A549 (cell line): ENCODE measurements around the gene RIOX2. TPM values are rescaled to one million over a fixed set of nuclear protein-coding genes. Genes with fewer than 3 reads are reported as not detected.

Source experiments
- ATAC-seq, 2 experiments: fragments of 200-7000 bp in 1 of 2; fragments of >200 bp in 1 of 2; cut with Nextera tagmentation in 1 of 2; cut with Tn5 transposase in 1 of 2; 3 replicates each; pipeline versions ENCODE4 v1.8.0 to v1.9.1; 2018 to 2020; ENCODE audit warnings: mild to moderate bottlenecking in 1 of 2, moderate library complexity in 1 of 2
- CTCF ChIA-PET: fragments of 300-600 bp; sonication (Branson Sonifier 250); formaldehyde crosslinking; extraction: SDS; loops from one replicate; lab custom pipeline; 2021; ENCODE audit warnings: antibody characterized with exemption, inconsistent platforms; lab: Yijun Ruan, JAX
- POLR2A ChIA-PET: fragments of 350-600 bp; formaldehyde crosslinking; extraction: SDS; loops from one replicate; lab custom pipeline; 2021; ENCODE audit warnings: antibody characterized with exemption, inconsistent platforms; lab: Yijun Ruan, JAX
- DNase-seq, 2 experiments: peaks; one replicate each; pipeline versions ENCODE4 v3.0.0 to v3.0.0-alpha.2; 2011 to 2016; ENCODE audit warnings: low read depth in 1 of 2, low spot score in 1 of 2
- FAIRE-seq: peaks from 2 replicates; lab custom pipeline; 2011; peaks lifted over from hg19 to GRCh38; lab: Jason Lieb, UNC
- H3K27ac ChIP-seq, 2 experiments: fragments of >200 bp; sonication (Bioruptor Twin); formaldehyde crosslinking; 3 replicates each; pipeline ENCODE4 v1.5.1; 2016 to 2017
- H3K4me1 ChIP-seq: fragments of >200 bp; sonication (Bioruptor Twin); formaldehyde crosslinking; 3 replicates; pipeline ENCODE4 v1.6.1; 2016
- H3K4me2 ChIP-seq: fragments of >200 bp; sonication (Bioruptor Twin); formaldehyde crosslinking; 3 replicates; pipeline ENCODE4 v1.6.1; 2016
- H3K4me3 ChIP-seq: fragments of >200 bp; sonication (Bioruptor Twin); formaldehyde crosslinking; 3 replicates; pipeline ENCODE4 v1.5.1; 2016
- H3K9me3 ChIP-seq: fragments of >200 bp; sonication (Bioruptor Twin); formaldehyde crosslinking; 3 replicates; pipeline ENCODE4 v1.6.1; 2016
- ATOH8 ChIP-seq: fragments of 250-450 bp; sonication (Bioruptor Pico); IDR thresholded peaks from 2 replicates; pipeline ENCODE4 v1.5.0; 2020; ENCODE audit warnings: low read depth, mild to moderate bottlenecking, moderate library complexity
- CBX2 ChIP-seq: fragments of 200-600 bp; sonication (generic); IDR thresholded peaks from 2 replicates; pipeline ENCODE4 v1.6.1; 2016; ENCODE audit warnings: low read depth, mild to moderate bottlenecking, borderline replicate concordance
- CHD2 ChIP-seq: fragments of 150-350 bp; IDR thresholded peaks from 2 replicates; pipeline ENCODE4 v1.6.1; 2014; ENCODE audit warnings: low read length; ENCODE audit not compliant: partially characterized antibody
- ELK1 ChIP-seq: fragments of 150-350 bp; IDR thresholded peaks from 2 replicates; pipeline ENCODE4 v1.6.1; 2014; ENCODE audit warnings: low read depth, mild to moderate bottlenecking, low read length
- EP300 ChIP-seq, 2 experiments: fragments of >200 bp; sonication (Bioruptor Twin); formaldehyde crosslinking; IDR thresholded peaks; 2 replicates in 1 of 2; 3 replicates in 1 of 2; pipeline ENCODE4 v1.6.1; 2016 to 2017
- ESRRA ChIP-seq: fragments of 150-350 bp; IDR thresholded peaks from 2 replicates; pipeline ENCODE4 v1.6.1; 2014; ENCODE audit warnings: mild to moderate bottlenecking, low read length, borderline replicate concordance
- FOSB ChIP-seq: fragments of 250-450 bp; sonication (Bioruptor Pico); IDR thresholded peaks from 2 replicates; pipeline ENCODE4 v1.5.0; 2020; ENCODE audit warnings: mild to moderate bottlenecking, moderate library complexity
- FOXS1 ChIP-seq: fragments of 250-450 bp; sonication (Bioruptor Pico); IDR thresholded peaks from 2 replicates; pipeline ENCODE4 v1.5.0; 2020; ENCODE audit warnings: mild to moderate bottlenecking, moderate library complexity
- HDAC2 ChIP-seq: fragments of 200-600 bp; sonication (generic); IDR thresholded peaks from 2 replicates; pipeline ENCODE4 v1.6.1; 2016
- HEYL ChIP-seq: fragments of 250-450 bp; sonication (Bioruptor Pico); IDR thresholded peaks from 2 replicates; pipeline ENCODE4 v1.8.0; 2021; ENCODE audit warnings: mild to moderate bottlenecking, moderate library complexity
- HOXA7 ChIP-seq: fragments of 250-450 bp; sonication (Bioruptor Pico); IDR thresholded peaks from 2 replicates; pipeline ENCODE4 v1.5.0; 2020; ENCODE audit warnings: mild to moderate bottlenecking, moderate library complexity
- HOXB13 ChIP-seq: fragments of 250-450 bp; sonication (Bioruptor Pico); IDR thresholded peaks from 2 replicates; pipeline ENCODE4 v1.5.0; 2020; ENCODE audit warnings: low read depth, mild to moderate bottlenecking, moderate library complexity
- HOXB5 ChIP-seq: fragments of 250-450 bp; sonication (Bioruptor Pico); IDR thresholded peaks from 2 replicates; pipeline ENCODE4 v1.5.0; 2020; ENCODE audit warnings: mild to moderate bottlenecking, moderate library complexity
- KDM1A ChIP-seq: fragments of 200-600 bp; sonication (generic); IDR thresholded peaks from 2 replicates; pipeline ENCODE4 v1.6.1; 2016; ENCODE audit warnings: low read depth, mild to moderate bottlenecking
- MAX ChIP-seq: IDR thresholded peaks from 2 replicates; pipeline ENCODE4 v1.6.1; 2012
- MYC ChIP-seq: IDR thresholded peaks from 2 replicates; pipeline ENCODE4 v1.6.1; 2012; ENCODE audit warnings: mild to moderate bottlenecking, inconsistent platforms, low read length, improper control_type of control experiment, borderline replicate concordance
- NFE2L2 ChIP-seq: fragments of 150-350 bp; conservative IDR thresholded peaks from 2 replicates; pipeline ENCODE4 v1.6.1; 2014; ENCODE audit warnings: low read length
- PHF8 ChIP-seq: fragments of 200-600 bp; sonication (generic); IDR thresholded peaks from 2 replicates; pipeline ENCODE4 v1.6.1; 2016; ENCODE audit warnings: low read depth, mild to moderate bottlenecking, antibody characterized with exemption, moderate library complexity, borderline replicate concordance
- RAD21 ChIP-seq, 2 experiments: fragments of >200 bp in 1 of 2; sonication (Bioruptor Twin) in 1 of 2; formaldehyde crosslinking in 1 of 2; IDR thresholded peaks in 1 of 2; conservative IDR thresholded peaks in 1 of 2; 2 replicates in 1 of 2; 3 replicates in 1 of 2; pipeline ENCODE4 v1.6.1; 2012 to 2018; ENCODE audit warnings: inconsistent platforms in 1 of 2
- RARB ChIP-seq: fragments of 250-450 bp; sonication (Bioruptor Pico); IDR thresholded peaks from 2 replicates; pipeline ENCODE4 v1.8.0; 2021; ENCODE audit warnings: mild to moderate bottlenecking, moderate library complexity
- RCOR1 ChIP-seq: fragments of 150-350 bp; IDR thresholded peaks from 2 replicates; pipeline ENCODE4 v1.6.1; 2014; ENCODE audit warnings: antibody characterized with exemption, low read length, low read depth
- REST ChIP-seq: fragments of 200-600 bp; sonication (generic); IDR thresholded peaks from 2 replicates; pipeline ENCODE4 v1.6.1; 2016; ENCODE audit warnings: antibody characterized with exemption, mild to moderate bottlenecking, moderate library complexity
- SREBF2 ChIP-seq: fragments of 450-650 bp; IDR thresholded peaks from 2 replicates; pipeline ENCODE4 v1.6.1; 2014; ENCODE audit warnings: mild to moderate bottlenecking, moderate library complexity
- ZSCAN20 ChIP-seq: fragments of 250-450 bp; sonication (Bioruptor Pico); IDR thresholded peaks from 2 replicates; pipeline ENCODE4 v1.8.0; 2022; ENCODE audit warnings: mild to moderate bottlenecking, moderate library complexity
- WGBS: methylation state at CpG from one replicate; pipeline ENCODE4 v1.1.6; 2017; ENCODE audit errors: missing lambda C conversion rate; 5-methylcytosine and 5-hydroxymethylcytosine counted together
- polyA plus RNA-seq, 4 experiments: library from polyadenylated mRNA; depleted of rRNA in 3 of 4; stranded (reverse); fragments of >200 nt; fragmentation: RNase III in 1 of 4; extraction: RNeasy Plus Mini Kit Qiagen cat#74134 plus additional on column Dnase treatment in 1 of 4; gene quantifications; 2 replicates in 3 of 4; 3 replicates in 1 of 4; pipeline ENCODE4 v1.2.3, GENCODE V29; 2011 to 2017

RIOX2 gene
- polyA plus RNA-seq, 2 of the 4 experiments (the other 2 are of a cell fraction): 34.1 to 49.6 TPM

GRCh38 chr3:98018301-98018700 lies 46.1 kb upstream of the RIOX2 start:
- no peak for ATAC-seq

GRCh38 chr3:98014268-98014585 lies 42.0 kb upstream of the RIOX2 start:
- Histone ChIP-seq H3K9me3 (no peaks in the 10 kb centered on the region; the same call in 2 of the 3 replicates), H3K4me2 (peak overlapping the region; percentile 75), H3K4me3 (no peak overlapping the region), H3K4me1 (peaks cover 25% of the 10 kb centered on the region), H3K27ac (peak overlapping the region; percentile 49 to 57; a peak in 5 of 6 replicates)
- WGBS: 77% methylated on average over 2 of the region's 2 CpGs
- no peak for TF ChIP-seq REST
- no peak for TF ChIP-seq NFE2L2
- no peak for TF ChIP-seq MYC
- TF ChIP-seq HOXB13 (CRISPR knock-in tag): no peak
- no peak for TF ChIP-seq HDAC2
- TF ChIP-seq FOSB (CRISPR knock-in tag): no peak
- TF ChIP-seq ESRRA: no peak
- no peak for TF ChIP-seq HOXA7 (CRISPR knock-in tag)
- no peak for TF ChIP-seq HEYL (CRISPR knock-in tag)
- no peak for TF ChIP-seq RCOR1
- TF ChIP-seq FOXS1 (CRISPR knock-in tag): no peak
- TF ChIP-seq ELK1: no peak
- TF ChIP-seq RARB (CRISPR knock-in tag): no peak
- TF ChIP-seq EP300 (IDR thresholded peaks at IDR 0.05): no peak
- TF ChIP-seq CHD2: no peak
- no peak for TF ChIP-seq KDM1A
- no peak for FAIRE-seq
- ATAC-seq: peak in 1 of 2 experiments; percentile 15; a peak in 3 of 6 replicates
- no peak for DNase-seq
- POLR2A ChIA-PET: no interaction called here
- CTCF ChIA-PET: interaction anchor here (0.8 to 8.7 kb wide), 3 partner anchors 9 to 220 kb away, joined by 5 to 101 read pairs (median 5); no protein-coding TSS in a partner anchor

More at GRCh38 chr3:98018301-98018700, 46.1 kb upstream of the RIOX2 start:
- CTCF ChIA-PET: no interaction called here
- WGBS: 70% methylated on average over 4 of the region's 4 CpGs
- Histone ChIP-seq H3K4me3 (no peak overlapping the region), H3K4me1 (peaks cover 11% of the 10 kb centered on the region), H3K9me3 (no peaks in the 10 kb centered on the region), H3K4me2 (no peak overlapping the region), H3K27ac (no peak overlapping the region)
- POLR2A ChIA-PET: no interaction called here
- no peak for DNase-seq
- FAIRE-seq: no peak
- no peak for TF ChIP-seq HEYL (CRISPR knock-in tag)
- TF ChIP-seq SREBF2: no peak
- TF ChIP-seq RAD21 (conservative IDR thresholded peaks at IDR 0.05 in 1 of 2, IDR thresholded peaks at IDR 0.05 in 1 of 2): no peak
- no peak for TF ChIP-seq NFE2L2
- no peak for TF ChIP-seq PHF8
- no peak for TF ChIP-seq CBX2
- TF ChIP-seq ATOH8 (CRISPR knock-in tag): no peak
- no peak for TF ChIP-seq MAX
- TF ChIP-seq ZSCAN20: no peak
- no peak for TF ChIP-seq HOXB5 (CRISPR knock-in tag)
- no peak for TF ChIP-seq CHD2
- no peak for TF ChIP-seq ESRRA
